GM18505 (cell line): ENCODE results near the gene SRA1.
A peak's percentile ranks its signal among the peaks of the same experiment; 100 is the strongest.

Experiments
- ATAC-seq: cut with Tn5 transposase; IDR thresholded peaks from one replicate; pipeline ENCODE4 v1.9.1; 2021; ENCODE audit not compliant: unreplicated experiment
- POLR2A ChIP-seq: IDR thresholded peaks from 4 replicates; pipeline ENCODE4 v1.6.1; 2011; ENCODE audit warnings: borderline replicate concordance; ENCODE audit not compliant: insufficient read depth, insufficient read length; ENCODE audit errors: extremely low read depth

Gene SRA1

DNA sequence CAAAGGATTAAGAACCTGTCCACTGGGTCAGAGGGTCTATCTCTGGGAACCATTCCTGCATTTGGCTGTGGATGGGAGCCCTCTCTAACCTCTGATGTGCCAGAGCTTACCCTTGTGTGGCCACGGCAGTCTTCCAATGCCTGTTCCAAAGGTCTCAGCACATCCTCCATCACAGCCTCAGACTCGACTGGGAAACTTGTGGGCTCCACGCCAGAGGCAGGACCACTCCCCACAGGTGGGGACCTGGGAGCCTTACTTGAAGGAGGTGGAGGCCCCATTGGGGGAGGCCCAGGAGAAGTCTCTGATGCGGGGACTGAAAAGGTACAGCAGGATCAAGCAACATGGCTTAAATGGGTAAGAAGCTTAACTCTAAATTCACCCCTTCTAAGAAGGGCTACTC lies 5.4 kb downstream of the SRA1 start:
- TF ChIP-seq POLR2A = no peak
- ATAC-seq = no peak

DNA sequence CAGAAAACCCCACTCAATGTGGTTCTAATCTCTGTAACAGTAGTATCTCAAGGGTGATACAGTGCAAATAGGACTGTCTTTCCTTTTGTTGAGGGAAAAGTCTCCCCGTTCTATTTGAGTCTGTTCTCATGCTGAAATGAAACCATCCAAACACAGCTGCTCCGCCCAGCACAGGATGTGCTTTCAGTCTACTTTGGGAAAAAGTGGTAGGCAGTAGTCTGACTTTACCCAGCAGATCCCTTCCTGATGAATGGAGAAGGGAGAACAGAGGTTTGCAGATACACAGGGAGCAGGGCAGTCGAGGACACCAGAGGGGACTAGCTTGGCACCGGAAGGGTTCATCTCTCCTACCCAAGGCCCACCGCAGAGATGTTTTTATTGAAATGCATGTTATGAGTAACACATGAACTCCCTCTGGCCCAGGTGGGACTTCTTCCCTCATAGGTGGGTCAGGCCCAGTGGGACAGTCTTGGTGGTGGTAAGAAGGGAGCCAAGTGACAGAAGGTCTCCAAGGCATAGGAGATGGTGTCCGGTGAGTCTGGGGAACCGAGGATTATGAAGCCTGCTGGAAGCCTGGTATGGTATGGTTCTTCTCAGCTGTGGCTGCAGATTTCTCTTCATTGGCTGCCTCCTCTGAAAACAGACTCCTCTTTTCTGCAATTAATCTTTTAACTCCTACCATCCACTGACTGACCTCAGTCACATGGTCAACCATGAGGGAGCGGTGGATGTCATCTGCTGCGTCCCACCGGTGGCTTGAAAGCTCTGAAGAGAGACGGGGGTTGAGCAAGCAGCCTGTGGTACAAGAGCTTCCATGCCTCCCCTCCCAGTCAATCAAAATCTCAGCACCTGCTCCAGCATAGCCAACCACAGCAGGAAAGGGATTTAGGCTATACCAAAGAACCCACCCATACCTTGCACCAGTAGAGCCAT lies 6.9 kb downstream of the SRA1 start:
- ATAC-seq = no peak
- TF ChIP-seq POLR2A = no peak

DNA sequence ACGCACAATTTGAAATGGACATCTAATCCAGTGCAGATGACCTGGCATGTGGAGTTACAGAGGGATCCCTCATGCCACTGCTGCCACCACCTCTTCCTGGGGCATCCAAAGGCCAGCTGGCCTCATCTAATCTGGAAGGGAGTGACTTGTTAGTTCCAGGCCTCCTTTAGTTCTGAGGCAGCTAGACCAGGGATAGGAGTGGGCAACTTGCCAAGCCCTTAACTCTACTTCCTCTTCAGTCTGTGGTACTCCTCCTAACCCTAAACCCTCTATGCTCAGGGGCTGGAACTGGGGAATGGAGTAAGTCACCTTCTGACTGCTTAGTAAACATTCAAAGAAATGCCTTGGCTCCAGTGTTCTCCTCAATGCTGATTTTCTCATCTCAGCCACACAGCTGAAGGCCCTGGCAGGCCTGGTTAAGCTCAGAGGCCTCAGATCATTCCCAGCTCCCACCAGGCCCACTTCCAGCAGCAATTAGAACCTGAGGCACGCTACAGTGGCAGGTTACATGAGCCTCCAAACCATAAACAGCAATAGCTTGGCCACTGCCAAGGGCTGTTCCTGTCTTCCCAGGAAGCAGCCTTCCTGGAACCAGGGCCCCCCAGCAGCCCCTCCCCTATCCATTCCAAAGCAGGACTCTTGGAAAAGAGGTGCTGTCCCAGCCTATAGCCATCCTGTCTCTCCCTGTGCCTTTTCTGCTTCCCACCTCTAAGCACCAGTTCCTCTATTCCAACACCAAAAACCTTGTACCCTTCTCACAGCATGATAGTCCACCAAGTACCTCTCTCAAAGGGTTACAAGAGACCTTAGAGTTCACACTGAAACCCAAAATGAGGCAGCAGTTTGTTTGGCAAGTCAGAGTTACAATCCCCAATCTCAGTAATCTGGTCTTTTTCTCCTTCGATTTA lies 7.8 kb downstream of the SRA1 start:
- no peak for ATAC-seq
- TF ChIP-seq POLR2A = no peak

DNA sequence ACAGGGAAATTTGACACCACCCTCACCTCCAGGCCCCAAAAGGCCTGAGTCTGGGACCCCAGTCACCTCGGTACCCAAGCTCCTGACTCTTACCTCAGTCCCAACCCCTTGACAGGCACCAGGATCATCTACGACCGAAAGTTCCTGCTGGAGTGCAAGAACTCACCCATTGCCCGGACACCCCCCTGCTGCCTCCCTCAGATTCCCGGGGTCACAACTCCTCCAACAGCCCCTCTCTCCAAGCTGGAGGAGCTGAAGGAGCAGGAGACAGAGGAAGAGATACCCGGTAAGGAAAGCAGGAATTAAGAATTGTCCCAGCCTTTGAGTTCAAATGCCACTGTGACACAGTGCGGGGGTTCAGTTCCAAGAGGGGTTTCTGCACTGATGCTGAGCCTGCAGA lies 8.5 kb downstream of the SRA1 start:
- ATAC-seq = no peak
- TF ChIP-seq POLR2A = no peak

DNA sequence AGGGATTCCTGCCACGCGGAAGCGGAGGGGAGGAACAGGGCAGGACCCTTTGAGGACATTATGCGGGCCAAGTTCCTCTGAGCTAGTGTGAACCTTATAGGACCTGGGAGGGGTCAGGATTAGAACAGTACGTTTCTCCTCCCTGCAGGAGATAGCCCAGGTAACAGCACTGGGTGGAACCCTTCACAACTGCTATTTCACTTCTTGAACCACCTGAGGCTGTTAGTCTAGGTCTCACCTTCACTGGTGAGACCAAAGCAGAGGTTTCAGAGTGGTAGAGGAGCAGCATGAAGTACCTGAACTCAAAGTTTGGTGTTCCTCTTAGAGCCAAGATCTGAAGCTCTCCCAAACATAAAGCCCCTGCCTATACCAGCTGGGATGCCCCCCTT lies 9.0 kb downstream of the SRA1 start:
- ATAC-seq = peak; percentile 4

DNA sequence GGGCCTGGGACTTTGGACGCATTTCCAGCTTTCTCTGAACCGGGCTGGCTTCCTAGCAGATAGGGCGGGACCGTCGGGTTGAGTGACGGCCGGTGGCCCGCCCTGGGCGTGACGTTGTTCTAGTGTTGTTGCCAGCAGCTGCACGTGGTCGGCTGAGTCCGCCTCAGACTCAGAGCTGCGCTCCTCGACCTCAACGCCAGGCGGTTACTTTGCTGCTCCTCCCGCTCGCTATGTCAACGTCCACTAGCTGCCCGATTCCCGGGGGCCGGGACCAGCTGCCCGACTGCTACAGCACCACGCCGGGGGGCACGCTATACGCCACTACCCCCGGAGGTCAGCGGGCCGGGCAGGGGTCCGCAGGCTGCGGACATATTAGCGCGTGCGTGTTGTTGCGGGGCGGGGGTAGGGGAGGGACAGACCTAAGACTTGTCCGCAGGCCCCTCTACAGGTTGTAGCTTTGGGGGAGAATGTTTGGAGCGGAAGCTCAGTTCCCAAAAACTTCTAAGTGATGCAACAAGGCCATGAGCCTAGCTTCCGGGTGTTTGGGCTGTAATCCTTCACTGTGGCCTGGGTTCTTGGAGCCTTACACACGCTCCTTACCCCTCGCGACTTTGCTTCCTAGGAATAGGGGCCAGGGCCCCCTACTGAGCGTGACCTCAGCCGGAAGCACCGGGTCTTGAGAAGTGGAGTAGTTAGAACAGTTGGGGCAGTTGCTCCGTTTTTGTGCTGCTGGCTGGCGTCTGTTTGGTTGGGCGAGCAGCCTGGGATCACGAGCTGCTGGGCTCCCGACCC lies 9.6 kb downstream of the SRA1 start, which contains the start of gene EIF4EBP3:
TSS of gene EIF4EBP3 (plus strand) at position 155 of the 792 bp plus-strand sequence. CDS start at position 231, 76 bp downstream.
- TF ChIP-seq POLR2A = peak; percentile 57

More for the DNA sequence above, 9.0 kb downstream of the SRA1 start:
- TF ChIP-seq POLR2A = no peak

DNA sequence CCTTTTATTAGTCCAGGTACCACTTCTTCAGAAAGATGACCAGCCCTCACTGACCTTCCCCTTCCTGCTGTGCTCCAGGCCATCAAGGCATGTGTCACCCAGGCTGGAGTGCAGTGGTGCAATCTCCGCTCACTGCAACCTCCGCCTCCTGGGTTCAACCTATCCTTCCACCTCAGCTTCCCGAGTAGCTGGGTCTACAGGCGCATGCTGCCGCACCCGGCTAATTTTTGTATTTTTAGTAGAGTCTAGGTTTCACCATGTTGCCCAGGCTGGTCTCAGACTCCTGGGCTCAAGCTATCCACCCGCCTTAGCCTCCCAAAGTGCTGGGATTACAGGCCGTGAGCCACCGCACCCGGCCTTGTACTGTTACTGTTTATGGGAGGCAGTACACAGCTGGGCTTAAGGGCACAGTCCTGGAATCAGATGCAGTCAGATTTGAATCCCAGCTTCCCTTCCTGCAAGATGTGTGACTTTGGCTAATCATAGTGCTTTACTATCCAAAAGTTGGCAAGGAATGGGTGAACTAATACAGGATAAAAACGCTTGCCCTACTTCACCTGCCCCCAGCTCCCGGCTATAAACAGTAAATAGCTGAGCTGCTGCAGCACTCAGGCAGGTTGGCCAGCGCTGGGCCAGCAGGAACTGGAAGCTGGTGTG lies 10.3 kb downstream of the SRA1 start:
- no peak for ATAC-seq
- no peak for TF ChIP-seq POLR2A

More for the DNA sequence above, 9.6 kb downstream of the SRA1 start, which contains the start of gene EIF4EBP3:
- peak; percentile 96 for ATAC-seq

DNA sequence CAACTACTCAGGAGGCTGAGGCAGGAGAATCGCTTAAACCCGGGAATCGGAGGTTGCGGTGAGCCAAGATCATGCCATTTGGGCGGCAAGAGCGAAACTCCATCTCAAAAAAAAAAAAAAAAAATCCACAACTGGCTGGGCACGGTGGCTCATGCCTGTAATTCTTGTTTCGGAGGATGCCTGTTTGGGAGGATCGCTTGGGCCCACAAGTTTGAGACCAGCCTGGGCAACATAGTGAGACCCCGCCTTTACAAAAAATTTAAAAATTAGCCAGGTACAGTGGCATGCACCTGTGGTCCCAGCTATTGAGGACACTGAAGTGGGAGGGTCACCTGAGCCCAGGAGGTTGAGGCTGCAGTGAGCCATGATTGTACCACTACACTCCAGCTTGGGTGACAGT lies 11.7 kb downstream of the SRA1 start:
- TF ChIP-seq POLR2A = no peak
- ATAC-seq = no peak

DNA sequence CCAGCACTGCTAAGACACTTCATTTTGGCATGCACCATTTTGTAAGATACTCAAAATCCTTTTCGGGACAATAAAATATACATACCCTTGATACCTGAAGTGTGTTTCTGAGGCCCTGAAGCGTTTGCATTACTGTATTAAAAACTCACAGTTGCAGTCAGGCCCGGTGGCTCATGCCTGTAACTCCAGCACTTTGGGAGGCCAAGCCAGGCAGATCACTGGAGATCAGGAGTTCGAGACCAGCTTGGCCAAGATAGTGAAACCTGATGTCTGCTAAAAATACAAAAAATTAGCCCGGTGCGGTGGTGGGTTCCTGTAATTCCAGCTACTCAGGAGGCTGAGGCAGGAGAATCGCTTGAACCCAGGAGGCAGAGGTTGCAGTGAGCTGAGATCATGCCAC lies 12.3 kb downstream of the SRA1 start:
- TF ChIP-seq POLR2A = no peak
- ATAC-seq = no peak

DNA sequence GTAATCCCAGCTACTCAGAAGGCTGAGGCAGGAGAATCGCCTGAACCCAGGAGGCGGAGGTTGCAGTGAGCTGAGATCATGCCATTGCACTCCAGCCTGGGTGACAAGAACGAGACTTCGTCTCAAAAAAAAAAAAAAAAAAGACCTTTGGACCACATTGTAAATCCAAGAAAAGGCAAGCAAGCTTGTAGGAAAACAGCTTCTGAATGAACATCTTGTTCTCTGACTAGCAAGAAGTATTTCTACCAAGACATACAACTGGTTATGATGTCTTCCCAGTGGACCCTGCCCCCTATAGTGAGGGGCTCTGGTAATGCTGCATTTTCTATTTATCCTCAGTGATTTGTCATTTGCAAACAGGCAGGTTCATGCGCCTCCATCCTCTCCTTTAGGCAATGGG lies 14.3 kb downstream of the SRA1 start:
- TF ChIP-seq POLR2A = no peak
- no peak for ATAC-seq

DNA sequence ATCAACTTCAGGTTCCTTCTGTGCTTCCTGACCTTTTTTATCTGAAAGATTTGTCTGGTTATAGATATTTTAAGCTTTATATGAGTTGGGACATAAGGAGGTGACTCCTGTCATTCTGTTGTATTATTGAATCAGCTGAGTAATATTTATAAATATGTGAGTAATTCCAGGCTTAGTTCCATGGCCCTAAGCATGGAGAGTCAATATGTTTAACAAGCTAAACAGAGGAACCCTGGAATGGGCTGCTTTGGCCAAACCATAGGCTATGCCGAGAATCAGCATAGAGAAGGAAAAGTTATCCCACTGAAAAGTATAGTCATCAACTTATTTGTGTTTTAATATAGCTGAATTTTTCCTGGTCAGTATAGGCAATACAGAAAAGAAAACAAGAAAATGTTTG lies 17.0 kb downstream of the SRA1 start:
- no peak for TF ChIP-seq POLR2A
- ATAC-seq = no peak

DNA sequence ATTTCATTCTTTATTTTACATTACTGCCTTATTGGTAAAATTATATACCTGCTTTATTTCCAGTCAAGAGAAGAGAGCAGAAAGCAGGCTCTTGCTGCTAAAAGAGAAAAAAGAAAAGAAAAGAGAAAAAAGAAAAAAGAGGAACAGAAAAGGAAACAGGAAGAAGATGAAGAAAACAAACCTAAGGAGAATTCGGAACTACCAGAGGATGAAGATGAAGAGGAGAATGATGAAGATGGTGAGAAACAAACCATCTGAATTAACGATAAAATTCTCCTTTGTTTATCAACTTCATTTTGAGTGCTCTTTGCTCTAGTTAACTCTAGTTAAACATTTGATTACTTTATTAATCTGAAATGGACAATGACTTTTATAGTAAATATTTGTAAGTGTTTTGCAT lies 33.3 kb downstream of the SRA1 start:
- ATAC-seq = no peak
- TF ChIP-seq POLR2A = no peak

DNA sequence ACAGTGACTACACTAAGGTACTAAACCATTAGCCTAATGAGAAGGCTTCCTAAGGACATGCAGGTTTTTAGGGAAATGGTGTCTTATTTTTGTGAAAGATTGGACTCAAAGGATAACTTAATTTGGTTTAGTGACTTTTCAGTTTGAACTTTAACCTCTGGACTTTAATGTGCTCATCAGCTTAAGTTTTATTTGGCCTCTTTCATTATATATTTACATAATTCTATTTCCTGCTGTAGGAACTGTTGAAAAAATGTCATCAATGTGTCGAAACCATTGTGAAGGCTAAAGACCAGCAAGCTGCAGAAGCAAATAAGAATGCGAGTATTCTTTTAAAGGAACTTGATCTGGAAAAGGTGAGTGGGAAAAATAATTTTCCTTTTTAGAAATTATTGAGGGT lies 44.1 kb downstream of the SRA1 start:
- ATAC-seq = no peak
- TF ChIP-seq POLR2A = no peak

DNA sequence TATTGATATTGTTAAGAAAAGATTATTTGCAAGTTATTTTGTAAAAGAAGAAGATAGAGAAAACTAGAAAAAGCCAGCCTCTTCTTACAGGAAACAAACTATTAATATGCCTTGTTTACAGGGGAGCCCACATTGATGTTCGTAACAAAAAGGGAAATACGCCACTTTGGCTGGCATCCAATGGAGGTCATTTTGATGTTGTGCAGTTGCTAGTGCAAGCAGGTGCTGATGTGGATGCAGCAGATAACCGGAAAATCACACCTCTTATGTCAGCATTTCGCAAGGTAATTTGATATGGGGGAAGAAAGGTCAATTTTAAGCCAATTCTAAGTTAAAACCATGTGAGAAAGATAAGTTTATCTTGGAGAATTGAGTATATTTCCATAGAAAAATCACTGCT lies 47.4 kb downstream of the SRA1 start:
- TF ChIP-seq POLR2A = no peak
- ATAC-seq = no peak
